GM13977 (cell line): ENCODE results near the gene NPW.
A peak's percentile ranks its signal among the peaks of the same experiment; 100 is the strongest.

ENCODE experiments used
- DNase-seq: peaks from one replicate; pipeline ENCODE4 v3.0.0; 2012; ENCODE audit warnings: low spot score
- CTCF ChIP-seq: IDR thresholded peaks from 2 replicates; pipeline ENCODE4 v1.5.1; 2012; ENCODE audit warnings: mild to moderate bottlenecking, control low read depth; ENCODE audit not compliant: insufficient read depth; ENCODE audit errors: extremely low read depth, missing control alignments
- in situ Hi-C: fragments of 300-500 bp; cut with MboI; formaldehyde crosslinking; loops from one replicate; pipeline ENCODE4 v1.12.0; 2022; ENCODE audit warnings: low sequenced_read_pairs, low pct_unique_long_range_greater_than_20kb, mixed read lengths, inconsistent platforms; ENCODE audit not compliant: unreplicated experiment

The NPW gene

GRCh38 chr16:2013527-2013926, 6.1 kb upstream of the NPW start:
- no peak for TF ChIP-seq CTCF
- in situ Hi-C loops: no loop called here
- DNase-seq: no peak

GRCh38 chr16:2015117-2015946, 4.3 kb upstream of the NPW start:
- in situ Hi-C loops: no loop called here
- no peak for DNase-seq
- TF ChIP-seq CTCF: no peak

- no peak for TF ChIP-seq CTCF
- in situ Hi-C loops: no loop called here
- DNase-seq: no peak
Measured at GRCh38 chr16:2015947-2016208, 3.7 kb upstream of the NPW start.

- no peak for DNase-seq
Measured at GRCh38 chr16:2016407-2016922, 3.1 kb upstream of the NPW start.

GRCh38 chr16:2019921-2020831, 591 bp downstream of the NPW start:
- TF ChIP-seq CTCF: no peak
- in situ Hi-C loops: loop anchor here (5.0 kb wide), 1 partner anchor 122 kb away; no protein-coding TSS in a partner anchor
- DNase-seq: no peak

More at GRCh38 chr16:2016407-2016922, 3.1 kb upstream of the NPW start:
- TF ChIP-seq CTCF: peak; percentile 48
- in situ Hi-C loops: no loop called here

GRCh38 chr16:2022723-2023091, 3.1 kb downstream of the NPW start:
- in situ Hi-C loops: loop anchor here (5.0 kb wide), 1 partner anchor 120 kb away; no protein-coding TSS in a partner anchor
- no peak for DNase-seq
- TF ChIP-seq CTCF: peak; percentile 21
